GM19455 (cell line): Measurements from ENCODE around the gene TMEM209.
"Not testable (repeated sequence)": the region's sequence is repeated elsewhere in the genome, so short reads cannot be mapped to it uniquely, and the experiment has no call there.

Experiments used
- ATAC-seq: cut with Tn5 transposase; IDR thresholded peaks from one replicate; pipeline ENCODE4 v1.9.1; 2021; ENCODE audit not compliant: unreplicated experiment

TMEM209 gene

GRCh38 chr7:130174237-130174959 is 30.8 kb downstream of the TMEM209 start:
- no peak for ATAC-seq

GRCh38 chr7:130162196-130162595 is 43.0 kb downstream of the TMEM209 start:
- ATAC-seq = no peak

- ATAC-seq = no peak
These were observed 44.8 kb downstream of the TMEM209 start for GRCh38 chr7:130160455-130160854.

GRCh38 chr7:130160023-130160422 is 45.2 kb downstream of the TMEM209 start:
- no peak for ATAC-seq

- ATAC-seq = no peak
These were observed 47.5 kb downstream of the TMEM209 start for GRCh38 chr7:130157700-130158099.

- ATAC-seq = no peak
These were observed 49.1 kb downstream of the TMEM209 start for GRCh38 chr7:130156140-130156539.

GRCh38 chr7:130154501-130155317 is 50.5 kb downstream of the TMEM209 start:
- no peak for ATAC-seq

GRCh38 chr7:130154131-130154500 is 51.1 kb downstream of the TMEM209 start:
- ATAC-seq = no peak

GRCh38 chr7:130153211-130153908 is 51.8 kb downstream of the TMEM209 start:
- no peak for ATAC-seq

GRCh38 chr7:130152493-130153210 is 52.6 kb downstream of the TMEM209 start:
- no peak for ATAC-seq

- no peak for ATAC-seq
These were observed 53.4 kb downstream of the TMEM209 start for GRCh38 chr7:130151591-130152492.

GRCh38 chr7:130150587-130150986 is 54.6 kb downstream of the TMEM209 start:
- no peak for ATAC-seq

GRCh38 chr7:130149281-130150139 is 55.7 kb downstream of the TMEM209 start:
- no peak for ATAC-seq

GRCh38 chr7:130148561-130148960 is 56.6 kb downstream of the TMEM209 start:
- no peak for ATAC-seq

- ATAC-seq = no peak
These were observed 57.4 kb downstream of the TMEM209 start for GRCh38 chr7:130147710-130148325.

GRCh38 chr7:130146693-130147405 is 58.4 kb downstream of the TMEM209 start:
- ATAC-seq = no peak

GRCh38 chr7:130146142-130146541 is 59.1 kb downstream of the TMEM209 start:
- ATAC-seq = not testable (repeated sequence)
